Measurements from ENCODE around the gene GPRIN3. TPM values are rescaled to one million over a fixed set of nuclear protein-coding genes. Genes with fewer than 3 reads are reported as not detected.

The GPRIN3 gene
- total and polyA plus RNA-seq, 2 experiments from 2014 or later: 0.74 to 3.2 TPM

GRCh38 chr4:89347363-89348025, 39.9 kb upstream of the GPRIN3 start:
- Histone ChIP-seq H4K20me1 (replicated peaks; ENCODE audit: insufficient read depth) (no peaks in the 10 kb centered on the region), H3F3A (replicated peaks; ENCODE audit: low read depth) (no peaks in the 10 kb centered on the region), H3K4me2 (no peak overlapping the region), H3K4me3 (no peak overlapping the region), H3K79me2 (replicated peaks; ENCODE audit: insufficient read depth) (no peaks in the 10 kb centered on the region), H3K4me1 (ENCODE audit: insufficient read depth) (no peaks in the 10 kb centered on the region), H2AFZ (no peak overlapping the region), H3K9me2 (ENCODE audit: insufficient read depth) (no peaks in the 10 kb centered on the region), H3K27ac (ENCODE audit: low read depth) (no peak overlapping the region), H3K27me3 (ENCODE audit: insufficient read depth) (no peaks in the 10 kb centered on the region), H3K36me3 (ENCODE audit: insufficient read depth) (no peaks in the 10 kb centered on the region)
- peaks cover 9% of the 10 kb centered on the region; the same call in 2 of the 3 replicates for H3K9me3 Mint-ChIP-seq
- H3K27ac Mint-ChIP-seq: no peak overlapping the region
- no peak for DNase-seq (ENCODE audit: low spot score)
- ATAC-seq: no peak
- no peaks in the 10 kb centered on the region for H3K4me1 Mint-ChIP-seq
- TF ChIP-seq ZNF331 (CRISPR knock-in tag; IDR thresholded peaks at IDR 0.05; ENCODE audit: low read depth): no peak
- TF ChIP-seq, protein P1, sequence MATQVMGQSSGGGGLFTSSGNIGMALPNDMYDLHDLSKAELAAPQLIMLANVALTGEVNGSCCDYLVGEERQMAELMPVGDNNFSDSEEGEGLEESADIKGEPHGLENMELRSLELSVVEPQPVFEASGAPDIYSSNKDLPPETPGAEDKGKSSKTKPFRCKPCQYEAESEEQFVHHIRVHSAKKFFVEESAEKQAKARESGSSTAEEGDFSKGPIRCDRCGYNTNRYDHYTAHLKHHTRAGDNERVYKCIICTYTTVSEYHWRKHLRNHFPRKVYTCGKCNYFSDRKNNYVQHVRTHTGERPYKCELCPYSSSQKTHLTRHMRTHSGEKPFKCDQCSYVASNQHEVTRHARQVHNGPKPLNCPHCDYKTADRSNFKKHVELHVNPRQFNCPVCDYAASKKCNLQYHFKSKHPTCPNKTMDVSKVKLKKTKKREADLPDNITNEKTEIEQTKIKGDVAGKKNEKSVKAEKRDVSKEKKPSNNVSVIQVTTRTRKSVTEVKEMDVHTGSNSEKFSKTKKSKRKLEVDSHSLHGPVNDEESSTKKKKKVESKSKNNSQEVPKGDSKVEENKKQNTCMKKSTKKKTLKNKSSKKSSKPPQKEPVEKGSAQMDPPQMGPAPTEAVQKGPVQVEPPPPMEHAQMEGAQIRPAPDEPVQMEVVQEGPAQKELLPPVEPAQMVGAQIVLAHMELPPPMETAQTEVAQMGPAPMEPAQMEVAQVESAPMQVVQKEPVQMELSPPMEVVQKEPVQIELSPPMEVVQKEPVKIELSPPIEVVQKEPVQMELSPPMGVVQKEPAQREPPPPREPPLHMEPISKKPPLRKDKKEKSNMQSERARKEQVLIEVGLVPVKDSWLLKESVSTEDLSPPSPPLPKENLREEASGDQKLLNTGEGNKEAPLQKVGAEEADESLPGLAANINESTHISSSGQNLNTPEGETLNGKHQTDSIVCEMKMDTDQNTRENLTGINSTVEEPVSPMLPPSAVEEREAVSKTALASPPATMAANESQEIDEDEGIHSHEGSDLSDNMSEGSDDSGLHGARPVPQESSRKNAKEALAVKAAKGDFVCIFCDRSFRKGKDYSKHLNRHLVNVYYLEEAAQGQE (IDR thresholded peaks at IDR 0.05; ENCODE audit: unreplicated experiment): no peak
- TF ChIP-seq JUNB (IDR thresholded peaks at IDR 0.05; ENCODE audit: unreplicated experiment): no peak
- no peak for TF ChIP-seq POLR2AphosphoS5 (IDR thresholded peaks at IDR 0.05; ENCODE audit: low read depth)
- TF ChIP-seq, protein P2, sequence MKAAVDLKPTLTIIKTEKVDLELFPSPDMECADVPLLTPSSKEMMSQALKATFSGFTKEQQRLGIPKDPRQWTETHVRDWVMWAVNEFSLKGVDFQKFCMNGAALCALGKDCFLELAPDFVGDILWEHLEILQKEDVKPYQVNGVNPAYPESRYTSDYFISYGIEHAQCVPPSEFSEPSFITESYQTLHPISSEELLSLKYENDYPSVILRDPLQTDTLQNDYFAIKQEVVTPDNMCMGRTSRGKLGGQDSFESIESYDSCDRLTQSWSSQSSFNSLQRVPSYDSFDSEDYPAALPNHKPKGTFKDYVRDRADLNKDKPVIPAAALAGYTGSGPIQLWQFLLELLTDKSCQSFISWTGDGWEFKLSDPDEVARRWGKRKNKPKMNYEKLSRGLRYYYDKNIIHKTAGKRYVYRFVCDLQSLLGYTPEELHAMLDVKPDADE (IDR thresholded peaks at IDR 0.05): no peak
- H3K36me3 Mint-ChIP-seq (ENCODE audit: low read depth): no peaks in the 10 kb centered on the region
- H3K4me3 Mint-ChIP-seq: no peak overlapping the region
- H3K27me3 Mint-ChIP-seq (ENCODE audit: insufficient read depth, low read depth, poor library complexity): no peaks in the 10 kb centered on the region

DNA sequence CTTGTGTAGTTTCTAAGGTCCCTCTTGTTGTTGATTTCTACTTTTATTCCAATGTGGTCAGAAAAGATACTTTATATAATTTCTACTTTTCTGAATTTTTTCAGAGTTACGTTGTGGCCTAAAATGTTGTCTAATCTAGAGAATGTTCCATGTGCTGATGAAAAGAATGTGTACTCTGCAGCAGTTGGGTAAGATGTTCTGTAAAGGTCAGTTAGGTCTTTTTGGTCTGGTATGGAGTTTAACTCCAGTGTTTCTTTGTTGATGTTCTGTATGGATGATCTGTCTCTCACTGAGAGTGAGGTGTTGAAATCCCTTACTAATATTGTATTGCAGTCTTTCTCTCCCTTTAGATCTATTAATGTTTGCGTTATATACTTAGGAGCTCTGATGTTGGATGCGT, 37.0 kb upstream of the GPRIN3 start:
- H3K27me3 ChIP-seq (ENCODE audit: insufficient read depth): no peaks in the 10 kb centered on the region
- H3K4me1 ChIP-seq (ENCODE audit: insufficient read depth): no peaks in the 10 kb centered on the region
- H3K9me2 ChIP-seq (ENCODE audit: insufficient read depth): peaks cover 4% of the 10 kb centered on the region; the same call in 1 of the 2 replicates
- DNase-seq (ENCODE audit: low spot score) (no peak), ATAC-seq (no peak)
- Mint-ChIP-seq H3K36me3 (ENCODE audit: low read depth) (no peaks in the 10 kb centered on the region), H3K27me3 (ENCODE audit: insufficient read depth, low read depth, poor library complexity) (no peaks in the 10 kb centered on the region), H3K9me3 (peaks cover 3% of the 10 kb centered on the region; the same call in 2 of the 3 replicates), H3K4me1 (no peaks in the 10 kb centered on the region), H3K4me3 (no peak overlapping the region), H3K27ac (no peak overlapping the region)
- H3K36me3 ChIP-seq (ENCODE audit: insufficient read depth): no peaks in the 10 kb centered on the region
- H2AFZ ChIP-seq: no peak overlapping the region
- no peak overlapping the region for H3K27ac ChIP-seq (ENCODE audit: low read depth)
- TF ChIP-seq POLR2AphosphoS5 (IDR thresholded peaks at IDR 0.05; ENCODE audit: low read depth): no peak
- TF ChIP-seq, protein P3, sequence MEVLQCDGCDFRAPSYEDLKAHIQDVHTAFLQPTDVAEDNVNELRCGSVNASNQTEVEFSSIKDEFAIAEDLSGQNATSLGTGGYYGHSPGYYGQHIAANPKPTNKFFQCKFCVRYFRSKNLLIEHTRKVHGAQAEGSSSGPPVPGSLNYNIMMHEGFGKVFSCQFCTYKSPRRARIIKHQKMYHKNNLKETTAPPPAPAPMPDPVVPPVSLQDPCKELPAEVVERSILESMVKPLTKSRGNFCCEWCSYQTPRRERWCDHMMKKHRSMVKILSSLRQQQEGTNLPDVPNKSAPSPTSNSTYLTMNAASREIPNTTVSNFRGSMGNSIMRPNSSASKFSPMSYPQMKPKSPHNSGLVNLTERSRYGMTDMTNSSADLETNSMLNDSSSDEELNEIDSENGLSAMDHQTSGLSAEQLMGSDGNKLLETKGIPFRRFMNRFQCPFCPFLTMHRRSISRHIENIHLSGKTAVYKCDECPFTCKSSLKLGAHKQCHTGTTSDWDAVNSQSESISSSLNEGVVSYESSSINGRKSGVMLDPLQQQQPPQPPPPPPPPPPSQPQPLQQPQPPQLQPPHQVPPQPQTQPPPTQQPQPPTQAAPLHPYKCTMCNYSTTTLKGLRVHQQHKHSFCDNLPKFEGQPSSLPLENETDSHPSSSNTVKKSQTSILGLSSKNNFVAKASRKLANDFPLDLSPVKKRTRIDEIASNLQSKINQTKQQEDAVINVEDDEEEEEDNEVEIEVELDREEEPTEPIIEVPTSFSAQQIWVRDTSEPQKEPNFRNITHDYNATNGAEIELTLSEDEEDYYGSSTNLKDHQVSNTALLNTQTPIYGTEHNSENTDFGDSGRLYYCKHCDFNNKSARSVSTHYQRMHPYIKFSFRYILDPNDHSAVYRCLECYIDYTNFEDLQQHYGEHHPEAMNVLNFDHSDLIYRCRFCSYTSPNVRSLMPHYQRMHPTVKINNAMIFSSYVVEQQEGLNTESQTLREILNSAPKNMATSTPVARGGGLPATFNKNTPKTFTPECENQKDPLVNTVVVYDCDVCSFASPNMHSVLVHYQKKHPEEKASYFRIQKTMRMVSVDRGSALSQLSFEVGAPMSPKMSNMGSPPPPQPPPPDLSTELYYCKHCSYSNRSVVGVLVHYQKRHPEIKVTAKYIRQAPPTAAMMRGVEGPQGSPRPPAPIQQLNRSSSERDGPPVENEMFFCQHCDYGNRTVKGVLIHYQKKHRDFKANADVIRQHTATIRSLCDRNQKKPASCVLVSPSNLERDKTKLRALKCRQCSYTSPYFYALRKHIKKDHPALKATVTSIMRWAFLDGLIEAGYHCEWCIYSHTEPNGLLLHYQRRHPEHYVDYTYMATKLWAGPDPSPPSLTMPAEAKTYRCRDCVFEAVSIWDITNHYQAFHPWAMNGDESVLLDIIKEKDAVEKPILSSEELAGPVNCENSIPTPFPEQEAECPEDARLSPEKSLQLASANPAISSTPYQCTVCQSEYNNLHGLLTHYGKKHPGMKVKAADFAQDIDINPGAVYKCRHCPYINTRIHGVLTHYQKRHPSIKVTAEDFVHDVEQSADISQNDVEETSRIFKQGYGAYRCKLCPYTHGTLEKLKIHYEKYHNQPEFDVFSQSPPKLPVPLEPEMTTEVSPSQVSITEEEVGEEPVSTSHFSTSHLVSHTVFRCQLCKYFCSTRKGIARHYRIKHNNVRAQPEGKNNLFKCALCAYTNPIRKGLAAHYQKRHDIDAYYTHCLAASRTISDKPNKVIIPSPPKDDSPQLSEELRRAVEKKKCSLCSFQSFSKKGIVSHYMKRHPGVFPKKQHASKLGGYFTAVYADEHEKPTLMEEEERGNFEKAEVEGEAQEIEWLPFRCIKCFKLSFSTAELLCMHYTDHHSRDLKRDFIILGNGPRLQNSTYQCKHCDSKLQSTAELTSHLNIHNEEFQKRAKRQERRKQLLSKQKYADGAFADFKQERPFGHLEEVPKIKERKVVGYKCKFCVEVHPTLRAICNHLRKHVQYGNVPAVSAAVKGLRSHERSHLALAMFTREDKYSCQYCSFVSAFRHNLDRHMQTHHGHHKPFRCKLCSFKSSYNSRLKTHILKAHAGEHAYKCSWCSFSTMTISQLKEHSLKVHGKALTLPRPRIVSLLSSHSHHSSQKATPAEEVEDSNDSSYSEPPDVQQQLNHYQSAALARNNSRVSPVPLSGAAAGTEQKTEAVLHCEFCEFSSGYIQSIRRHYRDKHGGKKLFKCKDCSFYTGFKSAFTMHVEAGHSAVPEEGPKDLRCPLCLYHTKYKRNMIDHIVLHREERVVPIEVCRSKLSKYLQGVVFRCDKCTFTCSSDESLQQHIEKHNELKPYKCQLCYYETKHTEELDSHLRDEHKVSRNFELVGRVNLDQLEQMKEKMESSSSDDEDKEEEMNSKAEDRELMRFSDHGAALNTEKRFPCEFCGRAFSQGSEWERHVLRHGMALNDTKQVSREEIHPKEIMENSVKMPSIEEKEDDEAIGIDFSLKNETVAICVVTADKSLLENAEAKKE (CRISPR knock-in tag; IDR thresholded peaks at IDR 0.05): no peak
- TF ChIP-seq ZNF331 (CRISPR knock-in tag; IDR thresholded peaks at IDR 0.05; ENCODE audit: low read depth): no peak
- no peaks in the 10 kb centered on the region for H4K20me1 ChIP-seq (replicated peaks; ENCODE audit: insufficient read depth)
- no peak overlapping the region for H3K4me3 ChIP-seq
- no peaks in the 10 kb centered on the region for H3F3A ChIP-seq (replicated peaks; ENCODE audit: low read depth)
- no peaks in the 10 kb centered on the region for H3K79me2 ChIP-seq (replicated peaks; ENCODE audit: insufficient read depth)
- H3K4me2 ChIP-seq: no peak overlapping the region

All from GM23338 (cell line).